Activated CD4-positive, alpha-beta T cell treated with anti-CD3 and anti-CD28 coated beads for 1 hour (primary cell): ENCODE measurements around the gene TRAIP.
"Not testable (repeated sequence)": the region's sequence is repeated elsewhere in the genome, so short reads cannot be mapped to it uniquely, and the experiment has no call there.

Experiments used
- DNase-seq: peaks from one replicate; pipeline ENCODE4 v3.0.0-alpha.2; 2020

TRAIP gene

GRCh38 chr3:49856181-49857005, at the start of gene TRAIP:
Gene TRAIP (minus strand): TSS chr3:49856564. CDS start chr3:49856453, 111 bp downstream.
- peak; percentile 91 for DNase-seq

GRCh38 chr3:49904448-49904847, 48.1 kb upstream of the TRAIP start:
- DNase-seq, result not testable (repeated sequence)

- peak; percentile 69 for DNase-seq
Measured at GRCh38 chr3:49903451-49904424, 47.4 kb upstream of the TRAIP start, which contains the start of gene MST1R. Gene MST1R (minus strand): TSS chr3:49903873. CDS start chr3:49903609, 264 bp downstream.

- DNase-seq, result no peak
Measured at GRCh38 chr3:49902511-49903345, 46.4 kb upstream of the TRAIP start.

- DNase-seq, result no peak
Measured at GRCh38 chr3:49901366-49902339, 45.3 kb upstream of the TRAIP start.

GRCh38 chr3:49900491-49901153, 44.3 kb upstream of the TRAIP start:
- no peak for DNase-seq

- DNase-seq, result no peak
Measured at GRCh38 chr3:49899815-49900214, 43.5 kb upstream of the TRAIP start.

GRCh38 chr3:49898991-49899390, 42.6 kb upstream of the TRAIP start:
- no peak for DNase-seq

GRCh38 chr3:49896345-49896744, 40.0 kb upstream of the TRAIP start:
- DNase-seq, result no peak

- no peak for DNase-seq
Measured at GRCh38 chr3:49895791-49896190, 39.4 kb upstream of the TRAIP start.

GRCh38 chr3:49889296-49889695, 32.9 kb upstream of the TRAIP start:
- DNase-seq, result no peak

GRCh38 chr3:49886922-49887265, 30.5 kb upstream of the TRAIP start:
- DNase-seq, result no peak

GRCh38 chr3:49883998-49884397, 27.6 kb upstream of the TRAIP start:
- no peak for DNase-seq

- no peak for DNase-seq
Measured at GRCh38 chr3:49882166-49882565, 25.8 kb upstream of the TRAIP start.

GRCh38 chr3:49880581-49881315, 24.4 kb upstream of the TRAIP start:
- DNase-seq, result no peak

- DNase-seq, result no peak
Measured at GRCh38 chr3:49879721-49880120, 23.4 kb upstream of the TRAIP start.

GRCh38 chr3:49878686-49879085, 22.3 kb upstream of the TRAIP start:
- no peak for DNase-seq

GRCh38 chr3:49877716-49878115, 21.4 kb upstream of the TRAIP start:
- no peak for DNase-seq

- DNase-seq, result no peak
Measured at GRCh38 chr3:49876567-49876966, 20.2 kb upstream of the TRAIP start.

GRCh38 chr3:49873623-49874022, 17.3 kb upstream of the TRAIP start:
- DNase-seq, result no peak
